T47D (cell line): Measurements from ENCODE around the gene PLXNB1.

Experiments
- DNase-seq, 2 experiments: peaks; one replicate each; pipeline versions ENCODE4 v3.0.0 to v3.0.0-alpha.2; 2011 to 2012; ENCODE audit warnings: low read depth in 1 of 2, low spot score in 1 of 2
- JUND ChIP-seq: IDR thresholded peaks from 2 replicates; pipeline ENCODE4 v1.6.1; 2012; ENCODE audit warnings: low read depth
- in situ Hi-C: cut with HindIII; loops from 2 replicates; pipeline ENCODE4 v1.10.0; 2016; ENCODE audit warnings: low sequenced_read_pairs, low pct_unique_long_range_greater_than_20kb

The PLXNB1 gene

DNA sequence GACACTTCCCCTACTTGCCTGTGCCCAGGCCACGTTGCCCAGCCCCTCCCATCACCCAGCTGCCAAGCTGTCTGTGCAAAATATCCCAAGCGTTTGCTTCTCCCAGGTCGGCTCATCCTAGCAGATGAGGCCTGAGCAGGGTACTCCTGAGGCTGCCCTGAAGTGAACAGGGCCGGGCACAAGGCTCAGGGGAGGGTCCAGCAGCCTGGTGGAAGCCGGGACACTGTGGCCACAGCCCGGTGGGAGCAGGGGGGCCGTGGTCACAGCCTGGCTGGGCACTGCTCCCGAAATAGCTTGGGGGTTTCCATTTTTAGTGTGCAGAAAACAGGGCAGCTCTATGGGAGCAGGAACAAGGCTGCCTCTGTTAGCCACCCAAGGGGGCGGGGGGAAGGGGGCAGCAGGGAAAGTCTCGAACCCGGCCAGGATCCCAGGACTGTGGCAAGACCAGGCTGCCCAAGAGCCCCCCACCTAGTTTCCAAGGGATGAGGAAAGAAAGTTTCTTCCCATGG, 3.4 kb downstream of the PLXNB1 start:
- no peak for DNase-seq
- TF ChIP-seq JUND: no peak
- in situ Hi-C loops: no loop called here

DNA sequence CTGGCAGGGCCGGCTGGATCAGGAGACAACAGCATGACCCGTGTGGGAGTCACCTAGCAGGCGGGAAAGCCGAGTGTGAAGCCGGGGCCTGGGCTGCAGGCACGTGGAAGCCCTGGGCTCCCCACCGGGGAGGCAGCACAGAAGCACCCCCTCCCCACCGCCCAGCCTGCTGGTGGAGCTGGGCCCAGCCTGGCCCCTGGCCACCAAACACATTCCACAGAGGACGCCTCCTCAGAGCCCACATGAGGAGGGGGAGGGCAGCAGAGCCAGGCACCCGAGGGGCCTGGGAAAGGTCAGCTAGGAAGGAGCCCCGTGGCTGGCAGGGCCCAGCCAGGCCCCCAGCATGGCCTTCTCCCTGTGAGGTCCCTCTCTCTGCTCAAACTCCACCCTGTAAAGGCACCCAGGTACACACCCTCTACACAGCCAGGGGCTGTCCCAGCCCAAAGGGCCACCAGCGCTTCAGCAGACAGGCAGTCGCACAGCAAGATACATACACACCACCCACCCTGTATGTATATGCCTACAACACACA, 4.5 kb downstream of the PLXNB1 start:
- DNase-seq: peak in 1 of 2 experiments; percentile 26
- in situ Hi-C loops: no loop called here
- TF ChIP-seq JUND: no peak

DNA sequence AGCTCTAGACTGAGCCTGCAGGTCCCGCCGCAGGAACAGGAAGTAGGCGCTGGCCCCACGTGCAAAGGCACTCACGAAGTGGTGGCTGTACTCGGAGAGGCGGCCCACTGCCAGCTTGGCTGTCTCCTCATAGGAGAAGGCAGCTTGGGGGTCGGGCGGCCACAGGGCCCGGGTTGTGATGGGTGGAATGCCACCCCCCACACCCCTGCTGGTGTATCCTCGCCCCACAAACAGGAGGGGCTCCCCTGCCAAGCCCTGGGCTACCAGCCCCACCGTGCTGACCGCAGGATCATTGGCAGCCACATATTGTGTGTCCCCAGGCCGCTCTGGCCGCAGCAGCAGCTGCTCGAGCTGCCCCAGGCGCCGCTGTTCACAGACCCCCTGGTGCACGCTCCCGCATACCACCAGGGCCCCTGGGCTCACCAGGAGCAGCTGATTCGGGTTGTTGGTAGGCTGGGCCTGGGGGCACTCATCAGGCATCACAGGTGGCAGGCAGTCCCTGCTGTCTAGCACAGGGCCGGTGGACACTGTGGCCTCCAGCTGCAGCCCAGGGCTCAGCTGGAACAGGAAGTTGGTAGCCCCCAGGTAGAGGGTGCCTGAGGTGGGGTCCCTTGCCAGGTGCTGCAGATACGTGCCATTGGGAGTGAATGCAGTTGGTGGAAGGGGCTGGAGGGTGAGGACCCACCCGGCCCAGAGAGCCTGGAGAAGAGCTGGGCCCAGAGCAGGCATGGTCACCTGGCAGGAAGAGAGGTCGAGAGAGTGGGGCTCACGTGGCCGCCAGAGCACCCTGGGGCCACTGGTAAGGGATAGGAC, 5.8 kb downstream of the PLXNB1 start:
- in situ Hi-C loops: no loop called here
- no peak for TF ChIP-seq JUND
- DNase-seq: no peak

DNA sequence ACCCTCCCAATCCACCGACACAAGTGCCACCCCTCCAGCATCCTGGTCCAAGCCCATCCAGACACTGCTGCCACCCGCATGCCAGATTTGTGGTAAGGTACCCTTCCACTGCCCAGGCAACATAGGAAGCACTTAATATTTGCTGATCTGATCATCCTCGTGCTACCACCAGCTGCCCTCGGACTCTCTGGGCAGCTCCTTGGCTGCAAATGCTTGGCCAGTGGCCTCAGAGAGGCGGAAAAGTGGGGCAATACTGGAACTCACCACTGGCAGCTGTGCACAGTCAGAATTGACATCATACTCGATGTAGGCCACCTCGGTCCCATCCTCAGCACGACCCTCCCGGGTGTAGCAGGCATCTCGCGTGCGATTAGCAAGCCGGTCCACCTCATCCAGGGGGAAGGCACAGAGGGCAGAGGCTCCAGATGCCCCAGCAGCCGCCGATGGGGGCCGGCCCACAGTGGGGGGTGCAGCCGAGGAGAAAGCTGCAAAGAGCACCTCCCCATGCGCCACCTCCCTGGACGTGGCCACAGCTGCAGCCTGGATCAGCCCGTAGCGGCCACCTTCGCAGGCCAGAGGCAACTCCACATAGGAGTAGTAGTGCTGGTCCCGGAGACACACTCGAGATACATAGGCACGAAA, 6.5 kb downstream of the PLXNB1 start:
- TF ChIP-seq JUND: no peak
- no peak for DNase-seq
- in situ Hi-C loops: no loop called here

DNA sequence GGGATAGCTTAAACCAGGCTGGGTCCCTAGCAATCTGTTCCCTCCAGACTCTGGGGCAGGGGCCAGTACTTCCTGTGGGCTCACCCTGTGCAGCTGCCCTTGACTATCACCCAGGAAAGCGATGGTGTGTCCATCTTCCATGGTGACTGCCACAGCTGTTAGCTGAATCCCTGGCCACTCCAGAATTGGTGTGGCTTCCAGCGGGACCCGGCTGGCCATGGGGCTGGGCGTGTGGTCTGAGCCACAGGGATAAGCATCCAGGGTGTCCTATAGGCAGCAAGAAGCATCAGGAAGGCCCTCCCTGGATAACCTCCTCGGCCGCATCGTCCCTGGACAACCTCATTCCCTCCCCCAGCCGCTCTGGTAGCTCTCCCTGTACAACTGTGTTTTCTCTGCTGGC, 7.2 kb downstream of the PLXNB1 start:
- TF ChIP-seq JUND: no peak
- no peak for DNase-seq
- in situ Hi-C loops: no loop called here

DNA sequence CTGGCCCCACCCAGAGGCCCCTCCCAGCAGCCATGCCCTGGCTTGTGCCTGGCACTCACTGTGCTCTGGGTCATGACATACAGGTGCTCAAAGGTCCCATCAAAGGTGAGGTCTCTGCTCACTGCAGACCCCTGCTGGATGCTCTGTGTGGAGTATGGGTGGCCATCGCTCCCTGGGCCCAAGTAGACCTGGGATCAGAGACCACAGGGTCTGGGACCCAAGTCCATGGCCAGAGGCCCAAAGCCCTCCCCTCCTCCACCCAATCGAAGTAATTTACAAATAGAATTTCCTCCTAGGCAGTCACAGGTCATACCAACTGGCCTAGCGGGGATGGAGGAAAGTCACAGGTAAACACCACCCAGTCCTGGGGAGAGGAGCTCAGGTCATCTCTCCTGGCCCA, 7.6 kb downstream of the PLXNB1 start:
- in situ Hi-C loops: no loop called here
- TF ChIP-seq JUND: no peak
- no peak for DNase-seq

DNA sequence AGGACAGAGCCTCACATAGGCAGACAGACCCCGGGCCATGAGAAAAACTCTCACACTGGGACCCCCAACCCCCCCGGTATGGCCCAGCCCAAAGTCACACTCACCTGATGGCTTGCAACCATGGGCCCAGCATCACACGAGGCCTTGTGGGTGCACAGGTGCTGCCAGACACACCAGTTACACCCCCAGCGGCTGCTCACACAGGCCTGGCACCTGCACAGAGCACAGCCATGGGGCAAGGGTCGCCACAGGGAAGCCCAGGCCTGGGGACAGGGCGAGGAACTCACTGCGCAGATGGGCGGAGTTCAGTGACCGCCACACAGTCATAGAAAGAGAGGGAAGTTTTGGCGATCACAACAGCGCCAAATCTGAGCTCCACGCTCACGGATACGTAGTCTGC, 9.3 kb downstream of the PLXNB1 start:
- no peak for DNase-seq
- in situ Hi-C loops: no loop called here
- TF ChIP-seq JUND: no peak

DNA sequence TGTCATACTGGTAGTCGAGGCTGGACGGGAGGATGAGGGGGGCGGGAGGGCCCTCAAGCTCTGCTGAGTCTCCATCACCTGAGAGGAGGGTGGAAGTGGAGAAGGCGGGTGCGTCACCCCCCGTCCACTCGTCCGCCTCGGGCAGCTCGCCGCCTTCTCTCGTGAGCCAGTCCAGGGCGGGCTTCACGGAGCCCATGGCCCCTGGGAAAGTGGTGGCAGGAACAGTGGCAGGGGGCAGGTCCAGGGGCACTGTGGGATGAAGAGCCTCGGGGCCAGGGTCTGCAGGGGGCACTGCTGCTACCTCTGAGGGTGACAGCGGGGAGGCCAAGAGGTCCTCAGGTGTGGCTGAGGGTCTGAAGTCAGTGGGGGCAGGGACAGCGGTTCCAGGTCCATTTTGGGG, 10.3 kb downstream of the PLXNB1 start:
- TF ChIP-seq JUND: no peak
- DNase-seq: no peak
- in situ Hi-C loops: no loop called here

DNA sequence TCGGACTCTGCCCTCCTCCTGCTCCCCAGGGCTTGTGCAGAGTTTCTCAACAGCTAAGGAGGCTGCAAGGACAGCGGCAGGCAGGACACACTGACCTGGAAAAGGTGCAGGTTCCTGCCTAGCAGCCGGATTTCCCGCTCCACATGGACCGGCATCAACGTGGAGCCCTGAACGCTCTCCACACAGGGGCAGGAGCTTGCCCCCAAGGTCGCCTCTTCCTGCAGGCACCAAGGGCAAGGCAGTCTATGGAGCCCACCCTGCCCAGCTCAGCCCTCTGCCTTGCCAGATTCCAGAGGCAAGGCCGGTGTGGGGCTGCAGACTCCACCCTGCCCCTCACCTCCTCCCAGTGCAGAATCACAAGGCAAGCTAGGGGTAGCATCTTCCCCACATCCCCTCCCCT, 10.7 kb downstream of the PLXNB1 start:
- no peak for DNase-seq
- in situ Hi-C loops: no loop called here
- TF ChIP-seq JUND: no peak

DNA sequence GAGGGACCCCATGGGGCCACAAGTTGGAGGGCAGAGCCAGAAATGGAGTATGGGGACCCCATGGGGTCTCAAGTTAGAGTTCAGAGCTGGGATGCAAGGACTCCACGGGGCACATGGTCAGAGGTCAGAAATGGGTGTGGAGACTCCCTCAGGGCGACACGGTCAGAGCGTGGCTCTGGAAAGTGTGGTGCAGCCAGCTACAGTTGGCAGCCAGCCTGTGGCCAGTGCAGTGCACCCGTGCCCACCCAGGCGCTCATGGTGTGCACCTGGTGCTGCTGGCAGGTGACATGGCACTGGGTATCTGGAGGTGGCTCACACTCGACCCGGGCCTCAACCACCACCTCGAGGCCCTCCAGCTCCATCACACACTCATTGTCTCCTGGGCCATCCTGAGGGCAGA, 11.2 kb downstream of the PLXNB1 start:
- DNase-seq: no peak
- TF ChIP-seq JUND: no peak
- in situ Hi-C loops: no loop called here

DNA sequence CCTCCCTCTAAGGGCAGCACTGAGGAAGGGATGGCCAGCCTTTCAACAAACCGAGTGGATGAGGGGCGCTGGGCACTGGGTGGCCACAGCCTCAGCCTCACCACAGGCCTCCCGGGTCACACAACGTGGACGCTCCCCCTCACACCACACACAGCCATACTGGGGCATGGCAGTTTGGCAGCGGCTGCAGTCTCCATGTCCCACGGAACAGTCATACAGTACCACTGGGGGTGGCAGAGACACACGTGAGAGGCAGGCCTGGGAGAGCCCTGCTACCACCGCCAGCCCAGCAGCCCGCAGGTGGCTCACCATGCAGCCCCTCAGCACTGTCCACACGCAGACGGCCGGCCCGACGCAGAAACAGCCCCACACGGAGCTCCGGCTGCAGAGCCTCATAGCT, 11.7 kb downstream of the PLXNB1 start:
- in situ Hi-C loops: no loop called here
- no peak for DNase-seq
- TF ChIP-seq JUND: no peak

DNA sequence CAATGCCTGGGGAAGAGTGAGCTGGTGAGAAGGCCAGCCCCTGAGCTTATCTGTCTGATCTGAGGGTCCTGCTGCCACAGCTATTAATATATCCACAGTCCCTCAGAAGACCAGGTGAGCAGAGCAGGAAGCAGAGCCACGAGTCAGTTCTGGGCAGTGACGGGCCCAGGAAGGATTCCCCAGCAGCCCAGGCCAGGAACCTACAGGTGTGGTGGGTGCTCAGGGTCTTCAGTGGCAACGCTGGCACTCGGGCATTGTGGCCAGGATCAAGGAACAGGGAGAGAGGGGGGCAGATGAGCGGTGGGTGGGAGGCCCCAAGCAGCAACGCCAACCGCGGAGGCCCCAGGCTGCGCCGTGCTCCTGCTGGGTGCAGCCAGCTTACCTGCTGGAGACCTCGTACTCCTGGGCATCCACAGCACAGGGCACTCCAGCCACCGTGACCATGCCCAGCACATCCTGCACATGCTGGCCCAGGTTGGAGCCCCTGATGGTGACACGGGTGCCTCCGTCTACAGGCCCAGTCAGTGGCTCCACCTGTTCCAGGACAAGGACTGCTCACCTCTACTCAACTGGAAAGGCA, 12.3 kb downstream of the PLXNB1 start:
- no peak for TF ChIP-seq JUND
- in situ Hi-C loops: no loop called here

DNA sequence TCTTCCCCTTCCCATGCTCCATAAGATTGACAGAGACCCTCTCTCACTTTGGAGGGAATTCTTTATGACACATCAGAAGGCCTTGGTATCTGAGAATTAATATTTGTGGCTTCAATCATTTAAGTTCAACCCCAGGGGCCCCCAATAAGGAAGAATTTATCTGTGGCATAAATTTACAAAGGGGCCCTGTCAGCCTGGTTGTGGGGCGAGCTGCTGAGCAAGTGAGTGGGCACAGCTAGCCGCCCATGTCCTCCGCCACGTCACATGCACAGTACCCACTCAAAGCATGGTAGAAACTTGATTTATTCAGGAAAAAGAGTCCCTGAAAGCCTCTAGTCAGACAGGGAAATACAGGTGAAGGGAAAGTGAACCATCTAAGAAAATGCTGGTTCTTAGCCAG, 13.3 kb downstream of the PLXNB1 start:
- no peak for TF ChIP-seq JUND
- in situ Hi-C loops: no loop called here
- no peak for DNase-seq

More for the DNA sequence above, 12.3 kb downstream of the PLXNB1 start:
- no peak for DNase-seq
